Upper lobe of right lung (tissue), 1 donor: ENCODE results near the gene CCDC190. TPM values are rescaled to one million over a fixed set of nuclear protein-coding genes. Genes with fewer than 3 reads are reported as not detected.

Experiments used
- ATAC-seq: fragments of 200-7000 bp; cut with Tn5 transposase; one replicate; pipeline ENCODE4 v1.9.1; 2020; ENCODE audit warnings: mild to moderate bottlenecking, moderate library complexity
- DNase-seq: peaks from one replicate; pipeline ENCODE4 v3.0.0-alpha.2; 2020
- H3K27ac ChIP-seq: fragments of 200-600 bp; one replicate; pipeline ENCODE4 v1.8.0; 2022
- H3K27me3 ChIP-seq: fragments of 200-600 bp; one replicate; pipeline ENCODE4 v1.8.0; 2022; ENCODE audit warnings: mild to moderate bottlenecking
- H3K36me3 ChIP-seq: fragments of 200-600 bp; one replicate; pipeline ENCODE4 v1.8.0; 2022
- H3K4me1 ChIP-seq: fragments of 200-600 bp; one replicate; pipeline ENCODE4 v1.8.0; 2022
- H3K4me3 ChIP-seq: fragments of 200-600 bp; one replicate; pipeline ENCODE4 v1.8.0; 2022; ENCODE audit warnings: mild to moderate bottlenecking
- H3K9me3 ChIP-seq: fragments of 200-600 bp; one replicate; pipeline ENCODE4 v1.8.0; 2022
- intact Hi-C: fragments of 100-400 bp; cut with DNase I; formaldehyde crosslinking; loops from one replicate; pipeline ENCODE4 v1.11.0; 2022
- total RNA-seq: library from RNA; stranded (reverse); fragmentation: NEBNext Ultra II Directional; extraction: Animal tissue kit (Norgen Biotek cat#: 25700); gene quantifications from one replicate; pipeline ENCODE4 v1.2.1, GENCODE V29; 2021
- TF ChIP-seq, protein P1 (sequence below): fragments of 200-600 bp; IDR thresholded peaks from one replicate; pipeline ENCODE4 v1.8.0; 2022; ENCODE audit warnings: antibody characterized with exemption
- donor health status: DM: no; HTN: yes; CAD: no; lungs with severe emphysema.

The CCDC190 gene
- total RNA-seq, 1 donor from 2014 or later = not detected

DNA sequence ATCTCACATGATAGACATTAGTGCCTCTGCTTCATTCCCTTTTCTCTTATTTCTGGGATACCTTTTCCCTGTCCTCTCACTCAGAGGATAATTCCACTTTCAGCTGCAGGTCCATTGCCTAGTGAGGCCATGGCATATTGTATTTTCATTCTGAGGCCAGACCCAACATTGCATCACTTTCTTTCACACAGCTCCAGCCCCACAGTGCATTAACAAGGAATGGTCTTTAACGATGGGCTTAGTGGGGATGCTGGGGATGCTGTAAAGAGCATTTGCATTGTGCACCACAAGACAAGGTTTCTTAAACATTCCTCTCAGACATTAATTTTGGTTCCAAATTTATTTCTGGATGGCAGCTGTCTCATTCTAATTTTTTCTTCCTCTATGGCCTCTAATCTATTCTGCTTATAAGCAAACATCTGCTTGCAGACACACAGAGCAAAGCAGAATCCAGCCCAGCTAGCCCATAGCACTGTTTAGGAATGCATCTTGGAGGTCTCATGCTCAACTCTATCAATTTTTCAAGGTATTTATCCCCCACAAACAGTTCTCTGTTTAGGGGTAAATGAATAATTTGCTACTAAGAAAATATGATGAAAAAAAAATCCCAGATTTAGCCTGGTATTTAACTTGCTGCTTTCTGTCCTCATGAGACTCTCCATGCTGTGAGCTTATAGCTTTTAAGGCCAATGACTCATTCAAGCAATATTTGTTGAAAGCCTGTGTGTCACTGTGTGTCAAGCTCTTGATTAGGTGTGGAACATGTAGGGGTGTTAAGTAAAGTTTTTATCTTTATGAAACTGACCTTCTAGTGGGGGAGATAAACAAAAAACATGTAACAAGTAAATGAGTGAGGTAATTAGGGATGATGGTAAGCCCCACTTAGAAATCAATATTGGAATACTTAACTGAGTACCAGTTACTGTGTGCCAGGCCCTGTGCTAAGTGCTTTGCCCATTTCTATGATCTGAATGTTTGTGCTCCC is 44.5 kb upstream of the CCDC190 start:
- no peak for DNase-seq
- no peaks in the 10 kb centered on the region for H3K27me3 ChIP-seq
- H3K9me3 ChIP-seq = no peaks in the 10 kb centered on the region
- intact Hi-C loops = no loop called here
- no peak overlapping the region for H3K4me3 ChIP-seq
- ATAC-seq = peak; percentile 55
- H3K36me3 ChIP-seq = no peaks in the 10 kb centered on the region
- H3K27ac ChIP-seq = no peak overlapping the region
- H3K4me1 ChIP-seq = peaks cover 6% of the 10 kb centered on the region
- TF ChIP-seq, protein P1, sequence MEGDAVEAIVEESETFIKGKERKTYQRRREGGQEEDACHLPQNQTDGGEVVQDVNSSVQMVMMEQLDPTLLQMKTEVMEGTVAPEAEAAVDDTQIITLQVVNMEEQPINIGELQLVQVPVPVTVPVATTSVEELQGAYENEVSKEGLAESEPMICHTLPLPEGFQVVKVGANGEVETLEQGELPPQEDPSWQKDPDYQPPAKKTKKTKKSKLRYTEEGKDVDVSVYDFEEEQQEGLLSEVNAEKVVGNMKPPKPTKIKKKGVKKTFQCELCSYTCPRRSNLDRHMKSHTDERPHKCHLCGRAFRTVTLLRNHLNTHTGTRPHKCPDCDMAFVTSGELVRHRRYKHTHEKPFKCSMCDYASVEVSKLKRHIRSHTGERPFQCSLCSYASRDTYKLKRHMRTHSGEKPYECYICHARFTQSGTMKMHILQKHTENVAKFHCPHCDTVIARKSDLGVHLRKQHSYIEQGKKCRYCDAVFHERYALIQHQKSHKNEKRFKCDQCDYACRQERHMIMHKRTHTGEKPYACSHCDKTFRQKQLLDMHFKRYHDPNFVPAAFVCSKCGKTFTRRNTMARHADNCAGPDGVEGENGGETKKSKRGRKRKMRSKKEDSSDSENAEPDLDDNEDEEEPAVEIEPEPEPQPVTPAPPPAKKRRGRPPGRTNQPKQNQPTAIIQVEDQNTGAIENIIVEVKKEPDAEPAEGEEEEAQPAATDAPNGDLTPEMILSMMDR = no peak

DNA sequence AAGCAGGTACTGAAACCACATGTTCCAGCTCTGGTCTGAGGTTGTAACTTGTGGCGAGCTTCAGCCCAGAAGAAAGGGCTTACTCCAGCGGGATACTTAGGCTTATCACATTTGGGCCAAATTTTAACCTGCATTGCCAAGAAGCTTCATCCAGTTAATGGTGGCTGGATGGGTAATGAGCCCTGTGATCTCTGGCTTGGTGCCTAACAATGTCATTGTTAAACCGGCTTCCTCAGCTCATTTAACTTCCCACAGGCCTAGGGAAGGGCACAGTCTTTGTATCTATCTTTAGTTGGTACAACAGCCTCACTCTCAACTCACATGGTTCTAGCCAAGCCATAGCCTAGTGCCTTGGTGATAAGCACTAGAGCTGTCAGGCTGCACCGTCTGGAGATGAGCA is 43.6 kb upstream of the CCDC190 start:
- Histone ChIP-seq H3K27me3 (no peaks in the 10 kb centered on the region), H3K4me3 (no peak overlapping the region), H3K4me1 (peaks cover 6% of the 10 kb centered on the region), H3K9me3 (no peaks in the 10 kb centered on the region), H3K36me3 (no peaks in the 10 kb centered on the region), H3K27ac (no peak overlapping the region)
- ATAC-seq (no peak), DNase-seq (no peak)
- TF ChIP-seq, protein P1 = no peak
- intact Hi-C loops = no loop called here

DNA sequence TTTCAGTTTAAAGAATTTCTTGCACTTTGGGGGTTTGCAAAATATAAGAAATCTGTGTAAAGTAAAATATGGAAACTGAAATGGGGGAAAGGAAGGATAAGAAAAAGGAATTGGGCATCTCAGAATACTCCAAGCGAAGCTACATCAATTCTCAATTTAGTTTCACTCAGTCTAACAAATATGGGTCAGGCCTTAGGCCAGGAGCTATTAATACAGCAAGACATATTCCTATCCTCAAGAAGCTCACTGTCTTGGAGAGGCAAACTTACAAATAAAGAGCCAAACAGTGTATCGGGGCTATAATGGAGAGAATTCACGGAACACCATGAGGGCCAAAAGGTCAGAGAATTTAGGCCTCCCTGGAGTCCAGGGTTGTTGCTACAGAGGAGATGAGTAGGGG is 43.0 kb upstream of the CCDC190 start:
- TF ChIP-seq, protein P1 = no peak
- Histone ChIP-seq H3K27me3 (no peaks in the 10 kb centered on the region), H3K4me1 (peaks cover 6% of the 10 kb centered on the region), H3K36me3 (no peaks in the 10 kb centered on the region), H3K27ac (no peak overlapping the region), H3K4me3 (no peak overlapping the region), H3K9me3 (no peaks in the 10 kb centered on the region)
- DNase-seq (no peak), ATAC-seq (no peak)
- intact Hi-C loops = no loop called here

DNA sequence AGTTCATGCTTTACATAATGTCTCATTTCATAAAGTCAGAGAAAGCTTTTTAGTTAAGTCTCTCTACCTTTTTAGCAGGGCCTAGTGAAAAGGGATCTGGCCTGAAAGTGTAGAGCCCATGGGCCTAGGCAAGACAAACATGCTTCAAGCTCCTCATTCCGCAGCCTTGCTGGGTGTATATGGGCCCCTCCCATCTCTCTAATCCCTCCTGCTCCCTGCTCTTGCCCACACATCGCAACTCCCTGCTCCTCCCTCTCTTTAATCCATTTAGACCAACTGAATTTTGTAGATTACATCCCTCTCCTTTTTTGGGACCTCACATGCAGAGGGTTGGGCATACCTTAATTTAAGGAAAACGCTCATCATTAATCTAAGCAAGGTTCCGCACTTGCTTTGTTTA is 42.3 kb upstream of the CCDC190 start:
- H3K27ac ChIP-seq = no peak overlapping the region
- no peaks in the 10 kb centered on the region for H3K9me3 ChIP-seq
- H3K36me3 ChIP-seq = no peaks in the 10 kb centered on the region
- H3K4me1 ChIP-seq = peaks cover 6% of the 10 kb centered on the region
- no peaks in the 10 kb centered on the region for H3K27me3 ChIP-seq
- no peak for ATAC-seq
- intact Hi-C loops = no loop called here
- no peak overlapping the region for H3K4me3 ChIP-seq
- TF ChIP-seq, protein P1 = no peak
- no peak for DNase-seq

DNA sequence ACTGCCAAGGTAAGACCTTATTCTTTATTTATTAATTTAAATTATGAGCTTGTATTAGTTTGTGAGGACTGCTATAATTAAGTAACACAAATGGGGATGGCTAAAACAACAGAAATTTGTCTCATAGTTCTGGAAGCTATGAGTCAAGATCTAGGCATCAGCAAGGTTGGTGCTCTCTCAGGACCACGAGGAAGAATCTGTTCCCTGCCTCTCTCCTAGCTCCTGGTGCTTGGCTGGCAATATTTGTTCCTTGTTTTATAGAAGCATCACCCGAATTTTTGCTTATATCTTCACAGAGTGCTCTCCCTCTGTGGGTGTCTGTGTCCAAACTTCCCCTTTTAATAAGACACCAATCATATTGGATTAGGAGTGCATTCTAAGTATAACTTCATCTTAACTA is 41.4 kb upstream of the CCDC190 start:
- H3K27me3 ChIP-seq = no peaks in the 10 kb centered on the region
- no peak overlapping the region for H3K4me3 ChIP-seq
- H3K27ac ChIP-seq = no peak overlapping the region
- no peaks in the 10 kb centered on the region for H3K36me3 ChIP-seq
- no peaks in the 10 kb centered on the region for H3K9me3 ChIP-seq
- DNase-seq (no peak), ATAC-seq (no peak)
- TF ChIP-seq, protein P1 = no peak
- peaks cover 6% of the 10 kb centered on the region for H3K4me1 ChIP-seq
- intact Hi-C loops = no loop called here
